ENCODE results near the gene DDX46.
A peak's percentile ranks its signal among the peaks of the same experiment; 100 is the strongest.

Gene DDX46

GRCh38 chr5:134803821-134804220, 45.2 kb downstream of the DDX46 start:
- H2AFZ ChIP-seq (ENCODE audit: low read length), result no peak overlapping the region
- H3K4me1 ChIP-seq (ENCODE audit: insufficient read depth, low read length, poor library complexity, severe bottlenecking), result no peaks in the 10 kb centered on the region
- no peaks in the 10 kb centered on the region for H3K79me2 ChIP-seq (ENCODE audit: insufficient read depth, low read length)
- H3K9me2 ChIP-seq (replicated peaks; ENCODE audit: low read depth, low read length), result no peaks in the 10 kb centered on the region
- no peak for TF ChIP-seq EZH2phosphoT487 (IDR thresholded peaks at IDR 0.05; ENCODE audit: borderline replicate concordance)
- TF ChIP-seq CTCF (conservative IDR thresholded peaks at IDR 0.05; ENCODE audit: low read length), result no peak
- no peaks in the 10 kb centered on the region for H4K20me1 ChIP-seq (ENCODE audit: insufficient read depth, low read length, poor library complexity, severe bottlenecking)
- no peak overlapping the region for H3K4me3 ChIP-seq (ENCODE audit: low read length, poor library complexity, severe bottlenecking)
- peaks cover 14% of the 10 kb centered on the region; the same call in 1 of the 2 replicates for H3K36me3 ChIP-seq (ENCODE audit: insufficient read depth, low read length)
- no peak overlapping the region for H3K9ac ChIP-seq (ENCODE audit: low read depth, low read length, poor library complexity, severe bottlenecking)
- H3F3A ChIP-seq (ENCODE audit: low read depth), result no peaks in the 10 kb centered on the region
- no peaks in the 10 kb centered on the region for H3K27me3 ChIP-seq (ENCODE audit: insufficient read depth, low read length, poor library complexity, severe bottlenecking)
- H3K4me2 ChIP-seq (ENCODE audit: low read depth, low read length, poor library complexity, severe bottlenecking), result no peak overlapping the region
- H3K9me3 ChIP-seq (ENCODE audit: insufficient read depth, low read depth, low read length), result no peaks in the 10 kb centered on the region

- H3K79me2 ChIP-seq (ENCODE audit: insufficient read depth, low read length), result no peaks in the 10 kb centered on the region
Measured at GRCh38 chr5:134813407-134813806, 54.8 kb downstream of the DDX46 start.

GRCh38 chr5:134813827-134814226, 55.2 kb downstream of the DDX46 start:
- H3K4me1 ChIP-seq (ENCODE audit: insufficient read depth, low read length, poor library complexity, severe bottlenecking), result no peaks in the 10 kb centered on the region
- H3K4me3 ChIP-seq (ENCODE audit: low read length, poor library complexity, severe bottlenecking), result no peak overlapping the region
- TF ChIP-seq CTCF (conservative IDR thresholded peaks at IDR 0.05; ENCODE audit: low read length), result no peak
- TF ChIP-seq EZH2phosphoT487 (IDR thresholded peaks at IDR 0.05; ENCODE audit: borderline replicate concordance), result peak; percentile 23; the same call in 1 of the 2 replicates
- no peaks in the 10 kb centered on the region for H3K79me2 ChIP-seq (ENCODE audit: insufficient read depth, low read length)
- no peaks in the 10 kb centered on the region for H3K27me3 ChIP-seq (ENCODE audit: insufficient read depth, low read length, poor library complexity, severe bottlenecking)
- peaks cover 19% of the 10 kb centered on the region for H4K20me1 ChIP-seq (ENCODE audit: insufficient read depth, low read length, poor library complexity, severe bottlenecking)
- H3K9me2 ChIP-seq (replicated peaks; ENCODE audit: low read depth, low read length), result no peaks in the 10 kb centered on the region
- no peak overlapping the region for H3K4me2 ChIP-seq (ENCODE audit: low read depth, low read length, poor library complexity, severe bottlenecking)
- no peak overlapping the region for H3K9ac ChIP-seq (ENCODE audit: low read depth, low read length, poor library complexity, severe bottlenecking)
- H3K9me3 ChIP-seq (ENCODE audit: insufficient read depth, low read depth, low read length), result no peaks in the 10 kb centered on the region
- no peaks in the 10 kb centered on the region for H3F3A ChIP-seq (ENCODE audit: low read depth)
- H3K36me3 ChIP-seq (ENCODE audit: insufficient read depth, low read length), result peaks cover 34% of the 10 kb centered on the region; the same call in 1 of the 2 replicates
- H2AFZ ChIP-seq (ENCODE audit: low read length), result no peak overlapping the region

More at GRCh38 chr5:134813407-134813806, 54.8 kb downstream of the DDX46 start:
- Histone ChIP-seq H3K4me1 (ENCODE audit: insufficient read depth, low read length, poor library complexity, severe bottlenecking) (no peaks in the 10 kb centered on the region), H3K9me3 (ENCODE audit: insufficient read depth, low read depth, low read length) (no peaks in the 10 kb centered on the region), H4K20me1 (ENCODE audit: insufficient read depth, low read length, poor library complexity, severe bottlenecking) (peaks cover 19% of the 10 kb centered on the region), H3K9me2 (replicated peaks; ENCODE audit: low read depth, low read length) (no peaks in the 10 kb centered on the region), H3K4me3 (ENCODE audit: low read length, poor library complexity, severe bottlenecking) (no peak overlapping the region), H2AFZ (ENCODE audit: low read length) (no peak overlapping the region), H3K36me3 (ENCODE audit: insufficient read depth, low read length) (peaks cover 32% of the 10 kb centered on the region; the same call in 1 of the 2 replicates), H3K4me2 (ENCODE audit: low read depth, low read length, poor library complexity, severe bottlenecking) (no peak overlapping the region), H3K27me3 (ENCODE audit: insufficient read depth, low read length, poor library complexity, severe bottlenecking) (no peaks in the 10 kb centered on the region), H3F3A (ENCODE audit: low read depth) (no peaks in the 10 kb centered on the region), H3K9ac (ENCODE audit: low read depth, low read length, poor library complexity, severe bottlenecking) (no peak overlapping the region)
- no peak for TF ChIP-seq CTCF (conservative IDR thresholded peaks at IDR 0.05; ENCODE audit: low read length)
- no peak for TF ChIP-seq EZH2phosphoT487 (IDR thresholded peaks at IDR 0.05; ENCODE audit: borderline replicate concordance)

All from Loucy (cell line).